Activated T-cell treated with anti-CD3 and anti-CD28 coated beads, Interleukin-2, amount 50 U/mL, for 4 hours (primary cell): ENCODE data around the gene PRRT1. TPM values are rescaled to one million over a fixed set of nuclear protein-coding genes. Genes with fewer than 3 reads are reported as not detected.
"Not testable (repeated sequence)": the region's sequence is repeated elsewhere in the genome, so short reads cannot be mapped to it uniquely, and the experiment has no call there.

Source experiments
- ATAC-seq, 2 donors: fragments of 200-7000 bp; cut with Tn5 transposase; one replicate each; pipeline ENCODE4 v1.10.0; 2021
- DNase-seq: peaks from one replicate; pipeline ENCODE4 v3.0.0-alpha.2; 2020
- H3K27me3 Mint-ChIP-seq: one replicate; pipeline ENCODE4 v1.8.0; 2021; ENCODE audit warnings: low read depth, mixed read lengths
- H3K36me3 Mint-ChIP-seq: one replicate; pipeline ENCODE4 v1.8.0; 2022; ENCODE audit warnings: mixed read lengths; ENCODE audit not compliant: insufficient read depth
- H3K4me1 Mint-ChIP-seq: one replicate; pipeline ENCODE4 v1.8.0; 2021; ENCODE audit warnings: low read depth, mixed read lengths
- H3K4me3 Mint-ChIP-seq: one replicate; pipeline ENCODE4 v1.8.0; 2021; ENCODE audit warnings: mild to moderate bottlenecking, moderate library complexity, mixed read lengths
- H3K9me3 Mint-ChIP-seq: one replicate; pipeline ENCODE4 v1.8.0; 2021; ENCODE audit warnings: mixed read lengths
- total RNA-seq, 3 donors: library from RNA; stranded (reverse); gene quantifications; one replicate each; pipeline ENCODE4 v1.2.1, GENCODE V29; 2021

PRRT1 gene
- total RNA-seq, 3 donors from 2014 or later, result 0.37 to 0.51 (median 0.38) TPM

- no peak for DNase-seq
- H3K4me1 Mint-ChIP-seq, result peaks cover 55% of the 10 kb centered on the region
Measured at GRCh38 chr6:32152769-32153563, 1.2 kb upstream of the PRRT1 start.

GRCh38 chr6:32151181-32151862 is 417 bp downstream of the PRRT1 start:
- Mint-ChIP-seq H3K4me3 (peak overlapping the region; percentile 56), H3K4me1 (peaks cover 57% of the 10 kb centered on the region), H3K36me3 (no peaks in the 10 kb centered on the region), H3K9me3 (no peaks in the 10 kb centered on the region), H3K27me3 (peaks cover 37% of the 10 kb centered on the region)
- no peak for DNase-seq
- ATAC-seq, result no peak

More at GRCh38 chr6:32152769-32153563, 1.2 kb upstream of the PRRT1 start:
- Mint-ChIP-seq H3K27me3 (peaks cover 30% of the 10 kb centered on the region), H3K9me3 (no peaks in the 10 kb centered on the region), H3K36me3 (peaks cover 6% of the 10 kb centered on the region), H3K4me3 (peak overlapping the region; percentile 53)
- ATAC-seq, result no peak

- ATAC-seq (no peak), DNase-seq (no peak)
- Mint-ChIP-seq H3K9me3 (no peaks in the 10 kb centered on the region), H3K4me3 (no peak overlapping the region), H3K36me3 (no peaks in the 10 kb centered on the region), H3K4me1 (peaks cover 53% of the 10 kb centered on the region), H3K27me3 (peaks cover 37% of the 10 kb centered on the region)
Measured at GRCh38 chr6:32149932-32150870, 1.5 kb downstream of the PRRT1 start.

- ATAC-seq (peak; percentile 12 to 14), DNase-seq (no peak)
- Mint-ChIP-seq H3K4me3 (peak overlapping the region; percentile 81), H3K9me3 (no peaks in the 10 kb centered on the region), H3K36me3 (no peaks in the 10 kb centered on the region), H3K4me1 (peaks cover 43% of the 10 kb centered on the region), H3K27me3 (peaks cover 37% of the 10 kb centered on the region)
Measured at GRCh38 chr6:32149092-32149755, 2.5 kb downstream of the PRRT1 start.

- Mint-ChIP-seq H3K4me1 (peaks cover 38% of the 10 kb centered on the region), H3K36me3 (no peaks in the 10 kb centered on the region), H3K4me3 (peak overlapping the region; percentile 81), H3K27me3 (peaks cover 37% of the 10 kb centered on the region), H3K9me3 (no peaks in the 10 kb centered on the region)
- ATAC-seq (peak; percentile 81 to 83), DNase-seq (peak; percentile 62)
Measured at GRCh38 chr6:32148289-32149091, 3.2 kb downstream of the PRRT1 start.

GRCh38 chr6:32147401-32148132 is 4.2 kb downstream of the PRRT1 start:
- H3K9me3 Mint-ChIP-seq, result no peaks in the 10 kb centered on the region
- DNase-seq, result no peak
- H3K27me3 Mint-ChIP-seq, result peaks cover 35% of the 10 kb centered on the region
- no peaks in the 10 kb centered on the region for H3K36me3 Mint-ChIP-seq
- no peak for ATAC-seq
- H3K4me3 Mint-ChIP-seq, result no peak overlapping the region
- peaks cover 29% of the 10 kb centered on the region for H3K4me1 Mint-ChIP-seq

GRCh38 chr6:32146687-32147086 is 5.1 kb downstream of the PRRT1 start:
- no peaks in the 10 kb centered on the region for H3K9me3 Mint-ChIP-seq

GRCh38 chr6:32146287-32146686 is 5.5 kb downstream of the PRRT1 start:
- ATAC-seq (no peak), DNase-seq (no peak)
- Mint-ChIP-seq H3K4me1 (peaks cover 22% of the 10 kb centered on the region), H3K9me3 (no peaks in the 10 kb centered on the region), H3K36me3 (no peaks in the 10 kb centered on the region), H3K4me3 (no peak overlapping the region), H3K27me3 (peaks cover 34% of the 10 kb centered on the region)

More at GRCh38 chr6:32146687-32147086, 5.1 kb downstream of the PRRT1 start:
- peaks cover 23% of the 10 kb centered on the region for H3K4me1 Mint-ChIP-seq
- no peak overlapping the region for H3K4me3 Mint-ChIP-seq
- ATAC-seq (no peak), DNase-seq (no peak)
- H3K27me3 Mint-ChIP-seq, result peaks cover 35% of the 10 kb centered on the region
- H3K36me3 Mint-ChIP-seq, result no peaks in the 10 kb centered on the region

- Mint-ChIP-seq H3K27me3 (peaks cover 24% of the 10 kb centered on the region), H3K4me1 (peaks cover 13% of the 10 kb centered on the region)
- ATAC-seq, DNase-seq, H3K36me3 Mint-ChIP-seq, H3K9me3 Mint-ChIP-seq, H3K4me3 Mint-ChIP-seq: not testable (repeated sequence)
Measured at GRCh38 chr6:32144238-32144637, 7.5 kb downstream of the PRRT1 start.

GRCh38 chr6:32140420-32141046 is 11.2 kb downstream of the PRRT1 start:
- ATAC-seq, result no peak
- DNase-seq, result no peak
- Mint-ChIP-seq H3K9me3 (no peaks in the 10 kb centered on the region), H3K27me3 (peaks cover 5% of the 10 kb centered on the region), H3K4me3 (no peak overlapping the region), H3K36me3 (no peaks in the 10 kb centered on the region), H3K4me1 (no peaks in the 10 kb centered on the region)

- peaks cover 8% of the 10 kb centered on the region for H3K27me3 Mint-ChIP-seq
- ATAC-seq, result no peak
- H3K9me3 Mint-ChIP-seq, result no peaks in the 10 kb centered on the region
- no peak overlapping the region for H3K4me3 Mint-ChIP-seq
- H3K36me3 Mint-ChIP-seq, result no peaks in the 10 kb centered on the region
- H3K4me1 Mint-ChIP-seq, result no peaks in the 10 kb centered on the region
- no peak for DNase-seq
Measured at GRCh38 chr6:32139590-32139989, 12.1 kb downstream of the PRRT1 start.

GRCh38 chr6:32137454-32137853 is 14.3 kb downstream of the PRRT1 start:
- Mint-ChIP-seq H3K27me3 (peaks cover 8% of the 10 kb centered on the region), H3K4me1 (no peaks in the 10 kb centered on the region), H3K9me3 (no peaks in the 10 kb centered on the region), H3K36me3 (no peaks in the 10 kb centered on the region), H3K4me3 (no peak overlapping the region)
- no peak for ATAC-seq
- DNase-seq, result no peak
